ENCODE results near the gene ATG13. TPM values are rescaled to one million over a fixed set of nuclear protein-coding genes. Genes with fewer than 3 reads are reported as not detected.

The ATG13 gene
- total and polyA plus RNA-seq, 8 donors = 27.5 to 59.6 (median 40.5) TPM

- TF ChIP-seq CTCF (IDR thresholded peaks at IDR 0.05) = no peak
- no peak for FAIRE-seq
- DNase-seq = no peak
- H3K9me3 ChIP-seq = no peaks in the 10 kb centered on the region
- H3K27me3 ChIP-seq = no peaks in the 10 kb centered on the region
- no peak overlapping the region for H3K4me3 ChIP-seq
- peaks cover 0 to 32% (median 15%) of the 10 kb centered on the region in 3 donors for H3K36me3 ChIP-seq
- no peak overlapping the region for H3K27ac ChIP-seq
- 84% methylated on average over 7 of the region's 7 CpGs for WGBS, 2 donors
- ATAC-seq = no peak
- peaks cover 0 to 13% (median 0%) of the 10 kb centered on the region in 3 donors for H3K4me1 ChIP-seq
- intact Hi-C loops (cut with DNase I) = no loop called here
These were observed 77.3 kb downstream of the ATG13 start for GRCh38 chr11:46694607-46695006.

- 86 to 91% methylated on average over 12 of the region's 12 CpGs for WGBS, 2 donors
- FAIRE-seq = no peak
- peaks cover 0 to 14% (median 0%) of the 10 kb centered on the region in 3 donors for H3K4me1 ChIP-seq
These were observed 78.2 kb downstream of the ATG13 start for GRCh38 chr11:46695345-46696211.

GRCh38 chr11:46696212-46696558, 78.8 kb downstream of the ATG13 start:
- H3K9me3 ChIP-seq = no peaks in the 10 kb centered on the region
- peaks cover 0 to 32% (median 15%) of the 10 kb centered on the region in 3 donors for H3K36me3 ChIP-seq
- TF ChIP-seq CTCF (IDR thresholded peaks at IDR 0.05) = no peak
- H3K4me3 ChIP-seq = no peak overlapping the region
- 76 to 81% methylated on average over 11 of the region's 11 CpGs for WGBS, 2 donors
- ATAC-seq = no peak
- H3K27me3 ChIP-seq = no peaks in the 10 kb centered on the region
- no peak overlapping the region for H3K27ac ChIP-seq
- FAIRE-seq = no peak
- DNase-seq = no peak
- intact Hi-C loops (cut with DNase I) = no loop called here
- peaks cover 0 to 14% (median 0%) of the 10 kb centered on the region in 3 donors for H3K4me1 ChIP-seq

More at GRCh38 chr11:46695345-46696211, 78.2 kb downstream of the ATG13 start:
- Histone ChIP-seq H3K4me3 (no peak overlapping the region), H3K27ac (no peak overlapping the region), H3K9me3 (no peaks in the 10 kb centered on the region), H3K36me3 (peaks cover 0 to 32% (median 15%) of the 10 kb centered on the region in 3 donors), H3K27me3 (no peaks in the 10 kb centered on the region)
- intact Hi-C loops (cut with DNase I) = no loop called here
- ATAC-seq (no peak), DNase-seq (no peak)
- no peak for TF ChIP-seq CTCF (IDR thresholded peaks at IDR 0.05)

DNA sequence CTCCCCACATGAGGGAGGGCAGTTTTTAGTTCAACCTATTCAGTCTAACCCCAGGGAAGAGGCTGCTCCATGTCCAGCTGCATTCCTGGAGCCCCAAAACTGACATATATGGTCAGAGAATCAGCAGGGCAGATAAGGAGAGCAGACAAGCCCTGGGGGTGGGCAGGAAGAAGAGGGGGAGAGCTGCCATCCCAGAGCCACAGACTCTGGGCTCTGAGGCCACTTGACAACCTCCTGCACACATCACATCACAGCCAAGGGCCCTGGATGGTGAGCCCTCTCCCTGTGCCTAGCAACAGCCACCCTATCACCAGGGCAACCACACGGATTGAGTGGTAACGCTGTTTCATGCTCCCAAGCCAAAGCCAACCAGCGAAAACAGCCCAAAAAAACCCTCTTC, 80.0 kb downstream of the ATG13 start:
- Histone ChIP-seq H3K27ac (peak overlapping the region in 1 of 4 donors; percentile 1), H3K9me3 (no peaks in the 10 kb centered on the region), H3K4me3 (no peak overlapping the region), H3K36me3 (peaks cover 0 to 28% (median 11%) of the 10 kb centered on the region in 3 donors), H3K27me3 (no peaks in the 10 kb centered on the region), H3K4me1 (peaks cover 0 to 23% (median 5%) of the 10 kb centered on the region in 3 donors)
- ATAC-seq (peak in 2 of 4 donors; percentile 6 to 42), FAIRE-seq (no peak), DNase-seq (no peak)
- TF ChIP-seq CTCF (IDR thresholded peaks at IDR 0.05) = no peak
- 46 to 74% methylated on average over 3 of the region's 3 CpGs for WGBS, 2 donors
- intact Hi-C loops (cut with DNase I) = no loop called here

DNA sequence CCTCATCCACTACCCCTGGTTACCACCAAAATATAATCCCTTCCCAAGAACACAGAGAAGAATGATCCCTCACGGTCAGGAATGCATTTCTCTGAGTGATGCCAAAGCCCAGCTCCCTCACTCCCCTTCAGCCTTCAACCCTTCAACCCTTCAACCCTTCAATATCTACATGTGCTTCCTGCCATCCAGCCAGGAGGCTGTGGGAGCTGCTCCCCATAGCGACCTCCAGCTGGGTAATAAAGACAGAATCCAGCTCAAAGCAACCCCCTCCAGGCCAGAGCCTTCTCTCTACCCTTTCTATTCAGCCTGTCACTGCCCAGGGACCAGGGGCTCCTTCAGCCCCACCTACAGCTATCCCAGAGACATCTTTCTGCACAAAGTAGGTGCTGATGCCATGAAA, 80.4 kb downstream of the ATG13 start:
- H3K9me3 ChIP-seq = no peaks in the 10 kb centered on the region
- FAIRE-seq = no peak
- H3K27me3 ChIP-seq = no peaks in the 10 kb centered on the region
- H3K4me3 ChIP-seq = no peak overlapping the region
- WGBS, 2 donors = 59 to 62% methylated on average over 2 of the region's 2 CpGs
- no peak for TF ChIP-seq CTCF (IDR thresholded peaks at IDR 0.05)
- no peak overlapping the region for H3K27ac ChIP-seq
- no peak for ATAC-seq
- DNase-seq = no peak
- intact Hi-C loops (cut with DNase I) = no loop called here
- H3K4me1 ChIP-seq = peaks cover 0 to 24% (median 5%) of the 10 kb centered on the region in 3 donors
- peaks cover 0 to 25% (median 11%) of the 10 kb centered on the region in 3 donors for H3K36me3 ChIP-seq
